COLO668 (cell line): ENCODE data around the gene PRSS57.
"Not testable (repeated sequence)": the region's sequence is repeated elsewhere in the genome, so short reads cannot be mapped to it uniquely, and the experiment has no call there.

ENCODE experiments used
- DNase-seq: peaks from one replicate; lab custom pipeline; 2025; ENCODE audit not compliant: unreplicated experiment; lab: John Stamatoyannopoulos, UW

Gene PRSS57

GRCh38 chr19:695352-695949 is at the start of gene PRSS57:
TSS of gene PRSS57 (minus strand) at chr19:695452. CDS start at chr19:695430, 22 bp downstream.
- no peak for DNase-seq

- DNase-seq = peak; percentile 74
Observed at GRCh38 chr19:743168-743687, 48.0 kb upstream of the PRSS57 start.

- no peak for DNase-seq
Observed at GRCh38 chr19:742540-743075, 47.4 kb upstream of the PRSS57 start.

GRCh38 chr19:741506-742131 is 46.4 kb upstream of the PRSS57 start:
- peak; percentile 35 for DNase-seq

- DNase-seq = not testable (repeated sequence)
Observed at GRCh38 chr19:740816-741505, 45.7 kb upstream of the PRSS57 start.

- peak; percentile 34 for DNase-seq
Observed at GRCh38 chr19:739998-740715, 44.9 kb upstream of the PRSS57 start.

- DNase-seq = no peak
Observed at GRCh38 chr19:738509-739128, 43.4 kb upstream of the PRSS57 start.

GRCh38 chr19:737591-738093 is 42.4 kb upstream of the PRSS57 start:
- DNase-seq = peak; percentile 39

- no peak for DNase-seq
Observed at GRCh38 chr19:736125-736524, 40.9 kb upstream of the PRSS57 start.

- DNase-seq = no peak
Observed at GRCh38 chr19:734716-735115, 39.5 kb upstream of the PRSS57 start.

GRCh38 chr19:732148-733069 is 37.2 kb upstream of the PRSS57 start:
- DNase-seq = no peak

- no peak for DNase-seq
Observed at GRCh38 chr19:731000-731399, 35.7 kb upstream of the PRSS57 start.

GRCh38 chr19:729965-730668 is 34.9 kb upstream of the PRSS57 start:
- no peak for DNase-seq

- not testable (repeated sequence) for DNase-seq
Observed at GRCh38 chr19:729564-729963, 34.3 kb upstream of the PRSS57 start.

GRCh38 chr19:728011-728410 is 32.8 kb upstream of the PRSS57 start:
- no peak for DNase-seq

- DNase-seq = no peak
Observed at GRCh38 chr19:726993-727956, 32.0 kb upstream of the PRSS57 start.

GRCh38 chr19:725461-726089 is 30.3 kb upstream of the PRSS57 start:
- no peak for DNase-seq
